Anterior cingulate cortex (tissue), 58 donors: Measurements from ENCODE around the gene LMAN2.

Source experiments
- DNase-seq, 58 donors: peaks; one replicate each; lab custom pipeline; 2025; lab: John Stamatoyannopoulos, UW

LMAN2 gene, protein sequence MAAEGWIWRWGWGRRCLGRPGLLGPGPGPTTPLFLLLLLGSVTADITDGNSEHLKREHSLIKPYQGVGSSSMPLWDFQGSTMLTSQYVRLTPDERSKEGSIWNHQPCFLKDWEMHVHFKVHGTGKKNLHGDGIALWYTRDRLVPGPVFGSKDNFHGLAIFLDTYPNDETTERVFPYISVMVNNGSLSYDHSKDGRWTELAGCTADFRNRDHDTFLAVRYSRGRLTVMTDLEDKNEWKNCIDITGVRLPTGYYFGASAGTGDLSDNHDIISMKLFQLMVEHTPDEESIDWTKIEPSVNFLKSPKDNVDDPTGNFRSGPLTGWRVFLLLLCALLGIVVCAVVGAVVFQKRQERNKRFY

DNA sequence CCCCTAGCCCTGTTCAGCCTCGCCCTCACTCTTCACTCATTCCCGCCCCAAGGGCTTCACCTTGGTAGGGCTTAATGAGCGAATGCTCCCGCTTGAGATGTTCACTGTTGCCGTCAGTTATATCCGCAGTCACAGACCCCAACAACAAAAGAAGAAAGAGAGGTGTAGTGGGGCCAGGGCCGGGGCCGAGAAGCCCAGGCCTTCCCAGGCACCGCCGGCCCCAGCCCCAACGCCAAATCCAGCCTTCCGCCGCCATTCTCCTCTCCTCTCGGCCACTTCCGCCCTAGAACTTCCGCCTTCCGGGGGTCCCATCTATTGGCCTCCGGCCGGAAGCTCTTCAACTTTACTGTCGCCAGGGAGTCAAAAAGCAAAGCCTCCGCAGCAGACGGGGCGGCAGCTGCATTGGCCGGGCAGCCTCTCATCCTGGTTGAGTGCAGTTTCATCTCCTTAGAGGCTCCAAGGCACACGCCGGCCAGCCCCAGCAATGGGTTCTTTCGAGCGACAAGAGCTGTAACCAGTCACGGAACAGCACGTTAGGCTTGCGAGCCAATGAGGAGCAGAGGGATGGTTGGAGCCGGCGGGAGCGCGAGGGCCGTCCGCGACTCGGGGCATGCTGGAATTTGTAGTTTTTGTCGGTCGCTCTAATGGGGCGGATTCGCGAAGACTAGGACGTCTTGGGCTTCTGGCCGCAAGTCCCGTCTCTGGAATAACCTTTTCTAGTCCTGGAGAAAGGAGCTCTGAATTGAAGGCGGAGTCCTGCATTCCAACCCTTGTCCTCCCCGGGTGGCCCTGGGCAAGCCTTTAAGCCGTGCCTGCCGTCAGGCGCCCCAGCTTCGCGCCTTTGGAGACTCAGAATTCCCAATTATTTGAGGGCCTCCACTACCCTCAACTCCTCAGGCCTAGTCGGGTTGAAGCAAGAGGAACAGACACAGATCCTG lies at the start of gene LMAN2:
Gene LMAN2, minus strand, starts transcription at position 277 of the 938 bp plus-strand sequence. Its CDS starts 21 bp downstream, at position 256.
- DNase-seq = peak; percentile 65 to 98 (median 91)

DNA sequence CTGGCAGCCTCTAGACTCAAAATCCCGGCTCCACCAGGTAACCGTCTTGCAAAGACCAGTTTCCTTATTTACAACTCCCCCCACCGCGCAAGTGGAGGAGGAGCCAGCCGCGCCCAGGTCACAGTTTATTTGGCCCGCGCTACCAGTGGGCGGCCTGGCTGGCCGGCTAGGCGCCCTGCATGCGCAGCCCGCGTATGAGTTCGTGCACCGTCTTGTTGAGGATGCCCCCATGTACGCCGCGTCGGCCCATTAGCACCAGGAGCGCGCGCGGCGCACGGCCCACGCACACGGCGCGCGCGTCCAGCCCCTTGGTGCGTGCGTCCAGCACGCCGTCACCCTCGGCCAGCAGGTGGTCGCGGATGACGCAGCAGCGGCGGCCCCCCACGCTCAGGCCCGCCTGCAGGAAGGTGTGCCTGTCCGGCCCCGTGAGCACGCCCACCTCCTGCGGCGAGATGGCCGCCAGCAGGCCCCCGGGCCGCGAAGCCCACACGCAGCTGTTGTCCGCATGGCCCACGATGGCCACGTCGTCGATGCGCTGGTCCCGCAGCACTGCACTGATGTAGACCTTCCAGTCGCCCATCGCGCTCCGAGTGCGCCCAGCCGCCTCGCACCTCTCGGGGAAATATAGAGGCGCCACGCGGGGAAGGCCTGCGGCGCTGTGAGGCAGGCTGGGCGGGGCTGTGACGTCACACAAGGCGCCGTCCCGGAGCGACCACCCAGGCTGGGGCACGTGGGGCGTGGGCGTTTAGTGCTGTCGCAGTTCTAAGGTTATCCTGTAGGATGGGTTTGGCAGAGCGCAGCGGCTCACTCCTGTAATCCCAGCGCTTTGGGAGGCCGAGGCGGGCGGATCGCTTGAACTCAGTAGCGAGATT lies 48.8 kb upstream of the LMAN2 start, which contains the start of gene PFN3:
Gene PFN3, minus strand, starts transcription at position 665 of the 872 bp plus-strand sequence. Its CDS starts 85 bp downstream, at position 580.
- DNase-seq = peak in 1 of 58 donors; percentile 22

DNA sequence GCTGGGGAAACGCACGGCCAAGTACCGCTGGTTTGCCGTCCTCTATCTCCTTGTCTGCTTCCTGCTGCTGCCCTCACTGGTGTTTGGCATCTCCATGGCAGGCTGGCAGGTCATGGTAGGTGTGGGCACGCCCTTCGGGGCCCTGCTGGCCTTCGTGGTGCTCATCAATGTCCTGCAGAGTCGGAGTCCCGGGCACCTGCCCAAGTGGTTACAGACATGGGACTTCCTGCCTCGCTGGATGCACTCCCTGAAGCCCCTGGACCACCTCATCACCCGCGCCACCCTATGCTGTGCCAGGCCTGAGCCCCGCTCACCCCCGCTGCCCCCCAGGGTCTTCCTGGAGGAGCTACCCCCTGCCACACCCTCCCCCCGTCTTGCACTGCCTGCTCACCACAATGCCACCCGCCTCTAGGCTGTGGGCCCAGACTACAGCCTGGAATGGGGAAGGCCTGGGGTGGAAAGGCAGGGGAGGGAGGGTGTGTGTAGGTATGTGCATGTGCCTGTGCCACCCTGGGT lies 46.5 kb upstream of the LMAN2 start:
- no peak for DNase-seq

DNA sequence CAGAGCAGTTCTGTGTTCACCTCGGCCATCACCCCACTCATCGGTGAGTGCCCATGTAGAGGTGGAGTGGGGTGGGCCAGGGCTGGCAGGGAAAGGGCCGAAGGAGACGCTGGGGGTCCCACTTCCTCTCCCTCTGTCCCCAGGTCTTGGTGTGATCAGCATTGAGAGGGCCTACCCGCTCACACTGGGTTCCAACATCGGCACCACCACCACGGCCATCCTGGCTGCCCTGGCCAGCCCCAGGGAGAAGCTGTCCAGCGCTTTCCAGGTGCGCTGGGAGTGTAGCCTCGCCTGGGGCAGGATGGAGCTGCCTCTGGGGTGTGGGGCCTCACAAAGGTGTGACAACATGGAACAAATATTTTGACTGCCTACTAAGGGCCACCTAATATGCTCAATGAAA lies 45.3 kb upstream of the LMAN2 start:
- DNase-seq = no peak

DNA sequence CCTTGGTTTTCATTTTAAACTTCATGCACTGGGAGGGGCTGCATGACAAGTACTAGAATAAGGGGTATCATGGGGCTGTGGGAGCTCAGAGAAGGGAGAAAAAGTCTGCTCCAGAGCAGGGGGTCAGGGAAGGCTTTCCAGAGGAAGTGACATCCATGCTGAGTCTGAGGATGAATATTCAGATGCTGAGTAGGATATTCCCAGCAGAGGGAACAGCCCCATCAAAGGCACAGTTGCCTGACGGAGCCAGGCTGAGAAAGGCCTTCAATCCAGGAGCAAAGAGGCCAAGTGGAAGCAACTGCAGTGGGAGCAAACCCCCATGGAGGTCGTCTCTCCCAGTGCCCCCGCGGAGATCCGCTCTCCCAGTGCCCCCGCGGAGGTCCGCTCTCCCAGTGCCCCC lies 44.6 kb upstream of the LMAN2 start:
- DNase-seq = no peak

DNA sequence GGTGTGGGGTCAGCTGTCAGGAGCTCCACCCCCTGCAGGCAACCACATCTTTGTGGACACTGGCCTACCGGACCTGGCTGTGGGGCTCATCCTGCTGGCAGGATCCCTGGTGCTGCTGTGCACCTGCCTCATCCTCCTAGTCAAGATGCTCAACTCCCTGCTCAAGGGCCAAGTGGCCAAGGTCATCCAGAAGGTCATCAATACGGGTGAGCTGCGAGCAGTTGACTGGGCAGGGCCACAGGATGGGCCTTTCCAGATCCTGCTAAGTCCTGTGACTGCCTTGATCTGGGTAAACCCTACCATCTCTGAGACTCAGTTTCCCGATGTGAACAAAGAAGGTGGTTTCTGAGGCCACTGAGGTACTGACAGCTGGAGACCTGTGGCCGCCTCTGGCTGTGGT lies 42.5 kb upstream of the LMAN2 start:
- no peak for DNase-seq

DNA sequence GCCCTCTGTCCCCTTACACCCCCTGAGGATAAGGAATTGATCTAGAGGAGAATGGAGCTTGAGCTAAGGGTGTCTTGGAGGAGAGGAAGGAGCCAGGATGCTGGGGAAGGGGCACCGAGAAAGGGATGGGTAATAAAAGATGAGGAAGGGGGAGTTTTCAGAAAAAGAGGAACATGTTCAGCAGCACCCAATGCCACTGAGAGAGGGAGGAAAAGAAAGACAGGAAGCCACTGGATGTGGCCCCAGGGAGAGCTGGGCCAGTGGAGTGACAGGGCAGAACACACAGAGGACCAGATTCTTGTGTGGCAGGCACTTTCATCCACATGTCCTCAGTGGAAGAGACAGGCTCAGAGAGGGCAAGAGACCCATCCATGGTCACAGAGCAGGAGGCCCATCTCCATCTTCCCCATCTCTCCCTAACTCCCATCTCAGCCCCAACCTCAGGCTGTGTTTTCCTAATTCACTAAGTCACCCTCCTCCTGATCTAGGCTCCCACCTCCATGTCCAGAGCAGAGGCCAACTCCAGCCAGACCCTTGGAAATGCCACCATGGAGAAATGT lies 41.8 kb upstream of the LMAN2 start:
- no peak for DNase-seq

DNA sequence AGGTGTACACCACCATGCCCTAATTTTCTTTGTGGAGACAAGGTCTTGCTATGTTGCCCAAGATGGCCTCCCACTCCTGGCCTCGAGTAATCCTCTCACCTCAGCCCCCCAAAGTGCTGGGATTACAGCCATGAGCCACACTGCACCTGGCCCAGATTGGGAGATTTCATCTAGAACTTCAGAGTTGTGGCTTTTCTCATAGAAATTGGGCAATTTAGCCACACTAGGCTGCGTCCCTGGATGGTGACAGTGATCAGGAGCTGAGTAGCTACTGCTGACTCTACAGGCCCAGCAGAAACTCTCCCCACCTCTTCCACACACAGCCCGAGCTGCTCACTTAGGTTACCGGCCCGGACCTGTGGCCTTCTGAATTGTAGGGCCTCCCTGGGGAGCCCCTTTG lies 41.3 kb upstream of the LMAN2 start:
- DNase-seq = no peak

DNA sequence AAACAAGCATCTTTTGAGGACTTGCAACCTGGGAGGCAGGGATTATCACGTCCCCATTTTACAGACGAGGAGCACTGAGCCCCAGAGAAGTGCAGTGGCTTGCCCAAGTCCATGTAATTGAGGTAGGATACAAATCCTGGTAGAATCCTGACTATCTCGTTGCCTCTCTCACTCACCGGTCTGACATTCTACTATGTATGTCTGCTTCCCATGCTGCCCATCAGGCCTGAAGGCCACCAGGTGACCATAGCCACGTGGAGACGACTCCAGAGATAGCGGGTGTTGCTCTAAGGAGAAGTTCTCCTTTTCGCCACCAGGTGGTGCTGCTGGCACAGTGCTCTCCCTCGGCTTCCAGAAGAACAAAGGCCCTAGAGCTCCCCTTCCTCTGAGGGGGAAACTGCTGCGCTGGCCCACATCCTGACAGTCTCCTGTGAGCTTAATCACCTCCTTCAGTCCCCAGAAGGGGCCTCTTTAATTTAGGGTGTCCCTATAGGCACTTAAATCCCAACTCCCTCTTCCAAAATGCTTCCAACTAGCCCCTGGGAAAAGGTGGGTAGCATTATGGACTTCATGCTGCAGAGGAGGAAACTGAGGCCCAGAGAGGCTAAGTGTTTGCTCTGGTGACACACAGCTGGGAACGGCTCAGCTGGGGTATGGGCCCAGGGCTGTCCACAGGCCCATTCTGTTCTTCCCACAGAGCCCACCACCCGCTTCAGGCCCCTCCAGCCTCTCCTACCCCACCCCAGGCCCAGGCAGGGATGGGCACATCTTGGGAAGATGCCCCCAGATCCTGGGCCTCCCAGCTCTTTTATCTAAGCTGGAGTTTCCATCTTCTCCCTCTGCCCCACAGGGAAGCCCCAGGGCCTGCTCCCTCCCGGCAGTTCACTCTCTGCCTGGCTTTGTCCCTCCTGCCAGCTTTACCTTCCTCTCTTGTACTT lies 39.2 kb upstream of the LMAN2 start:
- peak in 54 of 58 donors; percentile 13 to 87 (median 56) for DNase-seq

DNA sequence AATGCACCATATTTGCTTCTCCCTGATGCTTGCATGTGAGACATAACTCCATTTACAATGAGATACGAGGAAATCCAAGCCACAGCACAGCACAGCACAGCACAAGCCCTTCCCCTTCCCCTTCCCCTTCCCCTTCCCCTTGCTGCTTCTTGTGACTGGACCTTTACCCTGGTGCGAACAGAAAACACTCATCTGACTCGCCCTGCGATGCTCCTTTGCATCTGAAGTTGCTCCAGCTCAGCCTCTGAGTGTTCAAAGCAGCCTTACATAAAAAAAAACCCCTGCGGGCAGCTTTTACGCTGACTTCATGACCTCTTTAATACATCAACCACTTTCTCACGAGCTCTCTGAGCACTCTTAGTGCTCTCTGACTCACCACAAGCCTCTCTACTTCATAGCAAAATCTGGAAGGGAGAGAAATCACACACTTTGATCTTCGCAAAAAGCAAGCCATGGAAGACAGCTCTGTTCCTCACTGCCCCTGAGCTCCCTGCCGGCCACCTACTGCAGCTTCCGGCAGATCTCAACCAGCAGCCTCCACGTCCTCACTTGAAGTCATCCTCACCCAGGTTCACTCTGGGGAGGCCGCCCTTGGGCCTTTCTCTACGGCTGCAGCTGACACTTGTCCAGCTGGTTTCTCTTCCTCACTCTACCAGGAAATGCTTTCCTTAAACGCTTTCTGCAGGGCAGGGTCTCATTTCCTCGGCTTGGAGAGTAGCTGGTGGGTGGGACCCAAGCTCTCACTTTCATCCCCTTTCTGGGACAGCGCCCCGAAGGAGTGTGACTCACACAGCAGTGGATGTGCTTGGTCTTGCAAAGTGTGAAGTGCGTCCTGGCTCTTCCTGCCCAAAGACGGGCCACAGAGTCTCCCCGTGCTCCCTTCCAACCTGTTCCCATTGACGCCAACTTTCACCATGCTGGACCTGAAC lies 38.0 kb upstream of the LMAN2 start:
- no peak for DNase-seq

DNA sequence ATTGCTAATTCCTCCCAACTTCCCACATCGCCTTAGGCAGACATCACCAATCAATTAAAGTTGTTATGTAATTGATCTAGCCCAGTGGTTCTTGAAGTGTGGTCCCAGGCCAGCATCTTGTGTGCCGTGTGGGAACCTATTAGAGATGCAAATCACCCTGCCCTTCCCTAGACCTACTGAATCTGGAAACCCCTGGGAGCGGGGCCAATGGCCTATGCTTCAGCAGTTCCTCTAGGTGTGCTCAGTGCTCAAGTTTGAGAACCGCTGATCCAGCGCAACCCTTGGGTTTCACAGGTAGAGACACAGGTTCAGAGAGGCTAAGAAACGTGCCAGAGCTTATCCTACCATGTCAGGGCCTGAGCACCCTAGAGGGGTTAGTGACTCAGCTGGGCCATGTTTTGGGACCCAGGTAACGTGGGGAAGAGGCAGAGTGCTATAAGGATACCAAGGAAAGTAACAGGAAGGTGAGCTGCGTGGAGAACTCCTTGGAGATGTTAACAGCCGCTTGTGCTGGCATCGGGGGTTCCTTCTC lies 37.1 kb upstream of the LMAN2 start:
- no peak for DNase-seq

DNA sequence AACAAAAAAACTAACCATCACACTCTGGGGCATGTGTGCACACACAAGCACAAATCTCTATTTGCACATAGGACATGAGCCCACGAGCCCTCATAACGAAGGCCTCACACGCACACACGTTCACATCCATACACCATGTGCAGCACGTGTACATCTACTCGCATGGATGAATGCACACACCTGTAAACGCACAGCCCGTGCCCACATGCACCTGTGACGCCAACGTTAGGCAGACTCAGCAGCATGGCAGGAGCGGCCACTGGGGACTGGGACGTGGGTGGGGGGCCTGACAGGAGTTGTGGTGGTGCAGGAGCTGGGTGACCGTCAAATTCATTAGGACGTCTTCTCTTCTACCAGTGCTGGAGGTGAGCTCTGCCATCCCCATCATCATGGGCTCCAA lies 35.9 kb upstream of the LMAN2 start:
- no peak for DNase-seq

DNA sequence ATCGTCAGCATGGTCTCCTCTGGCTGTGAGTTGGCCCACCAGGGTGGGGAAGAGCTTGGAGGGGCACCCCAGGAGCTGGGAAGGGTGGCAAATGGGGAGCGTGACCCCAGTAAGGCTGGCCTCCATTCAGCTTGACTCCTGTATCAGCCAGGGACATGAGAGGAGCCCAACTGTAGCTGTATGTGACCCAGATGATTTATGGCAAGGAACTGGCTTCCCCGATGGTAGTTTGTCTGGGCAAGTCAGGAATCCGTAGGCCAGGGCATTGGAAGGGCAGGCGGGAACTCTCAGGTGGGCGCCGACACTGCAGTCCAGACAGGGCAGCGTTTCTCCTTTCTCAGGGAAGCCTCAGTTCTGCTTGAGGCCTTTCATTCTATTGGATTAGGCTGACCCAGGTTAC lies 35.1 kb upstream of the LMAN2 start:
- no peak for DNase-seq

DNA sequence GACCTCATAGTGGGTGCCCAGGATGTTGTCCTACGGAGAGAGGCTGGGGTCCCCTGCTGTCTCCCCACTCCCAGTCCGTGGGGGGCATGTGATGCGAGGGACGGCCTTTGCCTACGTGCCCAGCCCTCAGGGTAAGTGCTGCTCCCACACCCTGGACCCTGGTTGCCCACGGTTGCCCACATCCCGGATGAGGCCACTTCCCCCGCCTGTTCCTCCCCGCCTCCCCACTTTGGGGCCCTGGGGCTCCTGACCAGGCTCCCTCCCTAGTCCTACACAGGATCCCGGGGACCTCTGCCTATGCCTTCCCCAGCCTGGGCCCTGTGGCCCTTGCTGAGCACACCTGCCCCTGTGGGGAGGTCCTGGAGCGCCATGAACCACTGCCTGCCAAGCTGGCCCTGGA lies 34.3 kb upstream of the LMAN2 start:
- DNase-seq = no peak

DNA sequence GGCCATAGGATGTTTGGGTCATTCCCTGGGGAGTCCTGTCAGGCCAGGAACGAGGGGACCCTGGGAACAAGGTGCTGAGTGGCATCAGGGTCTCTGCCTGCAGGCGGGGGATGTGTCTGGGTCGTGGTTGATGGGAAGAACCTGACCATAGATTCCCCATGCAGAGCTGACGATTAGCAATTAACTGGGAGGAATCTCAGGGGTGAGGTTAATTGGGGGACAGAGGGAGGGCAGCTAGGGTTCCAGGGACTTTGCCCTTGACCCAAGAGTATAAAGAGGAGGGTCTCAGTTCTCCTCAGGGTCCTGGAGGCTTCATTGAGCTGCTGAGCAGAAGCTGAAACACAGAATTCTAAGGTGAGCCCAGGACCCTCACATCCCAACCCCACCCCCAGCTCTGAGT lies 32.7 kb upstream of the LMAN2 start, which contains the start of gene SLC34A1:
Gene SLC34A1, plus strand, starts transcription at position 301 of the 400 bp plus-strand sequence. CDS start 1,308 bp downstream, outside the sequence.
- no peak for DNase-seq

DNA sequence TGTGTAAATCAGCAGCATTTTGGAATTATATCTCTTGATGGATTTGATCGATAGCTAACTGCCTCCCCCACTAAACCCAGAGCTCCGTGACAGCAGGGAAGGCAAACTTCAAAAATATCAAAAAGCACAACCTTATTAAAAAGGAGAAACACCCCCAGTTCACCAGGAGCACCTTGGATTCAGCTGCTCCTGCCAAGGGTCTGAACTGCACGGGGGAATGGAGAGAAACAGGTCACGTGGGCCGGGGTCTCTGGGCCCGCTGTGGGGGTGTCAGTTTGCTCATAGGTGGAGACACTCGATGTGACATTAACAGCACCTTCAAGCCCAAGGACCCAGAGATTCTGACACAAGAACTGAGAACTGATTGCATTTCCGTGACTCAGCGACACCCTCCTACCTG lies 31.7 kb upstream of the LMAN2 start:
- no peak for DNase-seq

DNA sequence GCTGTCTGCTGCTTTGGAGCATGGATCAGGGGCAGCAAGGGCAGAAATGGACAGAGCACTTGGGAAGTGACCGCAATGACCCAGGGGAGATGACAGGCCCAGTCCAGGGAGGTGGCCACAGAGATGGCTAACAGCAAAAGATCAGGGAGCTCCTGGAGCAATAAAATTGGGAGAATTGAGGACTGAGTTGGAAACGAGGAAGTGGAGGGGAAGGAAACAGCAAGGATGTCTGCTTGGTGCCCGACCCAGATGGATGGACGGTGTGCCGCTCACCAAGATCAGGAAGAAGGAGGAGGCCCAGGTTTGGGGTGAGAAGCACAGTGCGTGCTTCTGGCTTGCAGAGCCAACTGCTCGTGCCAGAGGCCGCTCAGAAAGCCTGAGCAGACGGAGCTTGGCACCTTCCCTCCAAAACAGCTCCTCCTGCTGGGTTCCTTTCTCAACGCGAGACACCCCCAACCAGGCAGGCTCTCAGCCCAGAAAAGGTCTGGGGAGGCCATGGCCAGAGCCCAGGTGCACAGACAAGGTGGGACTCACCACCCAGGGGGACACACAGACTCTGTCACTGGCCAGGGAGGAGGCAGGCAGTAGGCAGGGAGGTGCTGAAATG lies 31.1 kb upstream of the LMAN2 start:
- peak in 34 of 58 donors; percentile 4 to 68 (median 30) for DNase-seq
